ENCODE measurements around the gene IL16. TPM values are rescaled to one million over a fixed set of nuclear protein-coding genes. Genes with fewer than 3 reads are reported as not detected.

Gene IL16
- total RNA-seq, 1 donor from 2014 or later = 0.05 TPM

GRCh38 chr15:81286621-81287121 is 90.0 kb downstream of the IL16 start:
- no peak for DNase-seq (ENCODE audit: low read depth, low spot score)
- no peak for TF ChIP-seq CTCF (conservative IDR thresholded peaks at IDR 0.05)
- H3K4me3 Mint-ChIP-seq = no peak overlapping the region
- H3K4me1 Mint-ChIP-seq = no peaks in the 10 kb centered on the region
- no peak overlapping the region for H3K27ac Mint-ChIP-seq (ENCODE audit: unreplicated experiment)
- H3K9me3 Mint-ChIP-seq = no peaks in the 10 kb centered on the region
- no peaks in the 10 kb centered on the region for H3K27me3 Mint-ChIP-seq (ENCODE audit: low read depth)
- H3K36me3 Mint-ChIP-seq (ENCODE audit: low read depth) = no peaks in the 10 kb centered on the region

- no peak for DNase-seq (ENCODE audit: low read depth, low spot score)
- H3K4me1 Mint-ChIP-seq = no peaks in the 10 kb centered on the region
- H3K27ac Mint-ChIP-seq (ENCODE audit: unreplicated experiment) = no peak overlapping the region
- no peaks in the 10 kb centered on the region for H3K9me3 Mint-ChIP-seq
- no peak for TF ChIP-seq CTCF (conservative IDR thresholded peaks at IDR 0.05)
- no peaks in the 10 kb centered on the region for H3K36me3 Mint-ChIP-seq (ENCODE audit: low read depth)
- no peaks in the 10 kb centered on the region for H3K27me3 Mint-ChIP-seq (ENCODE audit: low read depth)
- H3K4me3 Mint-ChIP-seq = no peak overlapping the region
Measured at GRCh38 chr15:81288040-81288439, 91.4 kb downstream of the IL16 start.

GRCh38 chr15:81288616-81289015 is 91.9 kb downstream of the IL16 start:
- Mint-ChIP-seq H3K4me3 (no peak overlapping the region), H3K27ac (ENCODE audit: unreplicated experiment) (no peak overlapping the region)

GRCh38 chr15:81289910-81290309 is 93.2 kb downstream of the IL16 start:
- Mint-ChIP-seq H3K27ac (ENCODE audit: unreplicated experiment) (no peak overlapping the region), H3K4me1 (peaks cover 4% of the 10 kb centered on the region), H3K27me3 (ENCODE audit: low read depth) (no peaks in the 10 kb centered on the region), H3K9me3 (no peaks in the 10 kb centered on the region), H3K36me3 (ENCODE audit: low read depth) (no peaks in the 10 kb centered on the region), H3K4me3 (no peak overlapping the region)
- DNase-seq (ENCODE audit: low read depth, low spot score) = no peak
- no peak for TF ChIP-seq CTCF (conservative IDR thresholded peaks at IDR 0.05)

More at GRCh38 chr15:81288616-81289015, 91.9 kb downstream of the IL16 start:
- no peaks in the 10 kb centered on the region for H3K36me3 Mint-ChIP-seq (ENCODE audit: low read depth)
- no peaks in the 10 kb centered on the region for H3K9me3 Mint-ChIP-seq
- H3K4me1 Mint-ChIP-seq = no peaks in the 10 kb centered on the region
- no peak for TF ChIP-seq CTCF (conservative IDR thresholded peaks at IDR 0.05)
- no peaks in the 10 kb centered on the region for H3K27me3 Mint-ChIP-seq (ENCODE audit: low read depth)
- no peak for DNase-seq (ENCODE audit: low read depth, low spot score)

- no peak for DNase-seq (ENCODE audit: low read depth, low spot score)
- TF ChIP-seq CTCF (conservative IDR thresholded peaks at IDR 0.05) = no peak
- H3K27ac Mint-ChIP-seq (ENCODE audit: unreplicated experiment) = no peak overlapping the region
- no peak overlapping the region for H3K4me3 Mint-ChIP-seq
- no peaks in the 10 kb centered on the region for H3K36me3 Mint-ChIP-seq (ENCODE audit: low read depth)
- H3K9me3 Mint-ChIP-seq = no peaks in the 10 kb centered on the region
- peaks cover 12% of the 10 kb centered on the region for H3K4me1 Mint-ChIP-seq
- no peaks in the 10 kb centered on the region for H3K27me3 Mint-ChIP-seq (ENCODE audit: low read depth)
Measured at GRCh38 chr15:81291916-81292522, 95.3 kb downstream of the IL16 start.

Measured in neural crest cell (in vitro differentiated cells).